Globus pallidus (tissue), 1 donor: ENCODE data around the gene POLD2.
"Not testable (repeated sequence)": the region's sequence is repeated elsewhere in the genome, so short reads cannot be mapped to it uniquely, and the experiment has no call there.

Experiments
- DNase-seq: peaks from one replicate; pipeline ENCODE4 v3.0.0-alpha.2; 2015; ENCODE audit warnings: low spot score

The POLD2 gene

DNA sequence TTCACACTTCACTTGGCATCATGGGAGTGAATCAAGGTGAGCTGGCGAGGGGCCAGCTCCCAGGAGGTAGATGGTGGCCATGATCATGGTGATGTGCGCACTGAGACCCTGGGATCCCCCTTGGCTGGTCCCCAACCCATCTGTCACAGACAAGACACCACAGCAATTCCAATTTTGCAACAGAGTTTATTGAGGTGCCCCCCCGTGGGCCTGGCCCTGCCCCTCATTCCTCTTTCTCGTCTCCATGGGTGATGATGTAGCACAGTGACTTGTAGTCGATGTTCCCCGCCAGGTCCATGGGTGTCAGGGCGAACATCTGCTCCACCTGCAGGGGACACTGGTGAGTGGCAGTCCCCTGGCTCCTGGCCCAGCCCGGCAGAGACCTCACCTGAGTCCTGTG lies 15.3 kb upstream of the POLD2 start:
- DNase-seq, result no peak

DNA sequence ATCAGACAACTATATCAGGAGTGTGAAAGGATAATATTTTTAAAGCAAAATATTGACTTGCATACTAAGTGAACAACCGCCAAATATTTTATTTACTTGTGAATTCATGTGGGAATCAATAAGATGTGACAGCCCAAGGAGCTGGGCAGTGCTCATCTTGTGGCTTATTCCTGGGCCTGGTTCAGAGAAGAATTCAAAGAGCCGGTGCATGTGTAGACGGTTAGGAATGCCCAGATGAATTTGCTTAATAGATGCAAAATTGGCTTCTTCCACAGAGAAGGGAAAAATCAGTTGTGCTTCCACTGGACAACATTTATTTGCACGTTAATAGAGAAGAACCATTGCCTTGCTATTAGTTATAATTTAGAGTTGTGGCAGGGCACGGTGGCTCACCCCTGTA lies 13.4 kb upstream of the POLD2 start:
- DNase-seq, result no peak

DNA sequence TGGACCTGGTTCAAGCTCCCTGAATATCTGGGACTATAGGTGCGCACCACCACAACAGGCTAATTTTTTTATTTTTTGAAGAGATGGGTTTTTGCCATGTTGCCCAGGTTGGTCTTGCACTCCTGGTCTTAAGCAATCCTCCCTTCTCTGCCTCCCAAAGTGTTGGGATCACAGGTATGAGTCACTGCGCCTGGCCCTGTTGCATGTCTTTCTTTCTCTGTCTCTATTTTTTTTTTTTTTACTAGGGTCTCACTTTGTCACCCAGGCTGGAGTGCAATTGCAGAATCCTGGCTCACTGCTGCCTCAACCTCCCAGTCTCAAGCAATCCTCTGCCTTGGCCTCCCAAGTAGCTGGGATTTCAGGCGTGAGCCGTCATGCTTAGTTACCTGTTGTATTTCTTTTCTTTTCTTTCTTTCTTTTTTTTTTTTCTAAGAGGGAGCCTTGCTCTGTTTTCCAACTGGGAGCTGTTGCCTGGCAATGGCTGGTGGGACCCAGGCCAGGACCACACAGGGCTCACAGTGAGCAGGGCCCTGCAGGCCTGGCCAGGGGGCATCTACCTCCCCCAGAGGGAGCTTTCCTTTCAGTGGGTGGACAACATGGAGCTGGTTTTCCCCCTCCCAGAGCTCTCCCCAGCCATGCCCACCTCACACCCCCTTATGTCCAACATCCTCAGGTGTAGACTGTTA lies 11.7 kb upstream of the POLD2 start:
- no peak for DNase-seq

DNA sequence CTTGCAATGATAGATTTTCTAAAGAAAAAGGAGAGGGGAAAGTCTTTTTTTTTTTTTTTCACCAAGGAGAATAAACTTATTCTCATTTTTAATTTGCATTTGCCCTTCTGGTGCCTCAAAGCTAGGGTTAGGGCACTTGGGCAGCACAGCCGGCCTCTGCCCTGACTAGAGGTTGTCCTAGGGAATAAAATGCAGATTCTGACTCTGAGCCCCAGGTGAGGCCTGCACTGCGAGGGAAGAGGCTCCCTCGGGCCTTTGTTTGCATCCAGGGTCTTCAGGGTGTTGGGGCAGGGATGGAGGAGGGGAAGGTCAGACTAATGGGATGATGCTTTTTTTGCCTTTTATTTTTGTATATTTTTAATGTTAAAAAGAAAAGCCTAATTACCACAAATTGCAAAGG lies 9.9 kb upstream of the POLD2 start:
- DNase-seq, result no peak

DNA sequence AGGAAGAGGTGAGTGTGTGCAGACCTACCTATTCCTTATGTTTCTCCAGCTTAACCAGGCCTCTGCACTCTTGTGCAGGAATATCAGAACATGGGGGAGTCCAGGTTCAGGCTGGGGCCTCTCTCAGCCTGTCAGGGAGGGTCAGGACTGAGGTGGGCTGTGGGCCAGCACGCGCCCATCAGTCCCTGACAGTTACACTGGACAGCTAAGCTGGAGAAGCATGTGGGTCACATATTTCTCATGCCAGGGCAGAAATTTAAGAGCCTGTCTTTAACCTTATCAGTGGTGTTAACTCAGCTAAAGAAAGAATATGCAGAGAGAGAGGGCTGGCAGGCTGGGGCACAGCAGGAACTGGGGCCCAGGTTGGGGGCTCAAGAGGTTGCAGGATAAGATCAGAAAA lies 8.7 kb upstream of the POLD2 start:
- no peak for DNase-seq

DNA sequence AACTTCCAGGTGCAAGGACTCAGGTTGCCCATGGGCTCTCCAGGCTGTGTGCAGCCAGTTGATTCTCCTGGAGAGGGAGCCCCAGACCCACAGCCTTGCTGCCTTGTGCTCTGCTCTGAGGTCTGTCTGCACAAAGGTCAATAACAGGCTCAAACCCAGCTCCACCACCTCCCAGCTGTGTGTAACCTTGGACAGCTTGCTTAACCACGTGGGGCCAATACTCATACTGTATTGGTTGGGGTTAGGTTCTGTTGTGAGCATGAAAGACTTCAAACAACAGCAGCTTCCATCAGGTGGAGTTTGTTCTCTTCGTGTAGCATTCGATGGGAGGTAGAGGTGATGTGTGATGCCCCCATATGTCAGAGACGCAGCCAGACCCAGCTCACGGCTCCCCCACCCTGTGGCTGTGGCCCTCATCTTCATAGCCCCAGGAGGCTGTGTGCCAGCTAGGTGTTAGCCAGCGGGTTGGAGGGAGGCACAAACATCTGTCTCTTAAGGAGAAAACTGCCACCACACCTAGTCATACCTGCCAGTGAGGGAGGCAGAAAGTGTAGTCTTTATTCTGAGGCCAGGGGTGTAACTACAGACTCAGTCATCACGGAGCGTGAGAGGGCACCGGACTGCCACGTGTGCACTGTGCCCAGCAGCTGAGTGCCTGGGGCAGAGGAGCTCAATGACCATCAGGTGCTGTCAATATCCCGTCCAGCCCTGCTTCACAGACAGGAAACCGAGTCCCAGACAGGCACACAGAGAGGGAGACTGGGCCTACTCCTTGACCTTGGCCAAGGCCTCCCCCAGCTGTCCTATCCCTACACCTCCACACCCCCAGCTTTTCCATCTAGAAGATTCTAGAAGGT lies 8.1 kb upstream of the POLD2 start:
- DNase-seq, result no peak

DNA sequence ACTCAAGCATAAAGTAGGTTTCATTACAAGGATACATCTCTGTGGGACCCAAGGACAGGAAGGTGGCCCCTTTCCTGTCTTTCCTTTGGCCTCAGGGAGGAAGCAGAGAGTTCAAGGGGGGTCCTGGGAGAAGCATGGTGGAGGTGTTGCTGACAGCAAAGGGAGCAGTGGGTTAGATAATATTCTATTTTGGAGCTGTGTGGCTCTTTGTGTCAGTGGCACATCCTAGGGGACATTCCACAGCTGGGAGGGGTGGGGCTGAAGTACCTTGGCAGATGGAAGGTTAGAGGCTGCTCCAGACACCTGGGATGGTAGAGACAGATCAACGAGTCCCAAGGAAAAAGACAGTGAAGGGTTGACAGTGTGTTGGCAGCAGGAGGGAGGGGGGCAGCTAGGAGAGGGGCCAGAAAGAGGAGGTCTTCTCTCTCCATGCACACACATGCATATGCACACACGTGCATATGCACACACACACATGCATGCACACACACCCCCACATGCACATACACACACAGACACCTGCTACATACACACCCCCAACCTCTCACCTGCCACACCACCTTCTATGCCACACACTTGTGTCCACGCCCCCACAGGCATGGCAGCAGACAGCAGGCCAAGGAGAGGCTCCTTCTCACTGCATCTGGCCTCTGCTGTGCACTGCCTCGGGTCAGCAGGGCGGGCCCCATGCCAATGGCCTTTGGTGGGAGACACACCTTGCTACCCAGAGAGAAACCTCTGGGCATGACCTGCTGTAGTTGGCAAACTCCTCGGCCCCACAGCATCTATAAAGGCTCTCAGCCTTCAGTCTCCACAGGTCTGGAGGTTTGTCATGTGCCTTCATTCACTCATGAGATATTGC lies 5.6 kb upstream of the POLD2 start:
- no peak for DNase-seq

DNA sequence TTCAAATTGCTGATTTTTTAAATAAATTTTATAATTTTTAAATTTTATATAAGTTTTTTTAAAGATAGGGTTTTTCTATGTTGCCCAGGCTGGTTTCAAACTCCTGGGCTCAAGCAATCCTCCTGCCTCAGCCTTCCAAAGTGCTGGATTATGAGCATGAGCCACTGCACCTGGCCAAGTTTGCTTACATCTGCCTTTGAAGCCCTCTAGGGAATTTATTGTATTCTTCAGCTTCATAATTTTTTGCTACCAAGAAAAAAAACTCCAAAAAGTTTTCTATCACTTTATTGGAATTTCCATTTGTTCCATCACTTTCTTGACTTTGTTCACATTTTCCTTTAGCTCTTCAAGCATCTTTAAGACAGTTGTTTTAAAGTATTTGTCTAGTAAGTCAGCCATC lies 3.8 kb upstream of the POLD2 start:
- no peak for DNase-seq

DNA sequence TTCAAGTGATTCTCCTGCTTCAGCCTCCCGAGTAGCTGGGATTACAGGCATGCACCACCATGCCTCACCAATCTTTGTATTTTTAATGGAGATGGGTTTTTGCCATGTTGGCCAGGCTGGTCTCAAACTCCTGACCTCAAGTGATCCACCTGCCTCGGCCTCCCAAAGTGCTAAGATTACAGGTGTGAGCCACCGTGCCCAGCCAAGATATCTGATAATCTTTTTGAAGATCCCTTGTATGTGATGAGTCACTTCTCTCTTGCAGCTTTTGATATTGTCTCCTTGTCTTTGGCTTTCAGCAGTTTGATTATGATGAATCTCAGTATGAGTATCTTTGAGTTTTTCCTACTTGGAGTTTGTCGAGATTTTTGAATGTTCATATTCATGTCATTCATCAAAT lies 3.2 kb upstream of the POLD2 start:
- not testable (repeated sequence) for DNase-seq

DNA sequence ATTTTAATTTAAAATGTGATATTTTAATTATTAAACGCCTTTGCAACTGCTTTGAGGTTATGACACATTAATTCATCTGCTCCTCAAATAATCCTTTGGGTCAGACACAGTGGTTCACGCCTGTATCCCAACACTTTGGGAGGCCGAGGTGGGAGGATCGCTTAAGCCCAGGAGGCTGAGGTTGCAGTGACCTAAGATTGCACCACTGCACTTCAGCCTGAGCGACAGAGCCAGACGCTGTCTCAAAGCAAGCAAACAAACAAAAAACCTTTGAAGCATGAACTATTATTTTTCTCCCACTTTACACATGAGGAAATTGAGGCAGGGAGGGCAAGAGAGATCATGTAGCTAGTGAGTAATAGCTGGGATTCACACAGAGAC lies 1.5 kb upstream of the POLD2 start:
- no peak for DNase-seq

DNA sequence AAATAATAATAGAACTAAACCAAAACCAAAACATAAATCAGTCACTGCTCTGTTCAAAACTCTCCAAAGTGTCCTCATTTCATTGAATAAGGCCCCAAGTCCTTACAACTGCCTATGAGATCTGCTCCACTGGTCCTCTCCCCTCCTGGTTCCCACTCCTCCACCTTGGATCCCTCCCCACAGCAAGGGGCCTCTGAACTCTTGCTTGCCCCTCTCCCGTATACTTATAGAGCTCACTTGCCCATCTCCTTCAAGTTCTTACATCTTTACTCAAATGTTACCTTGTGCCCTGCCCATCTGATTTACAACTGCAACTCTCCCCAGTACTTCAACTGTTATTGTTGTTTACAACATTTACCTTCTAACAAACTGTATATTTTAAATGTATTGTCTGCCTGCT lies 819 bp downstream of the POLD2 start:
- no peak for DNase-seq

DNA sequence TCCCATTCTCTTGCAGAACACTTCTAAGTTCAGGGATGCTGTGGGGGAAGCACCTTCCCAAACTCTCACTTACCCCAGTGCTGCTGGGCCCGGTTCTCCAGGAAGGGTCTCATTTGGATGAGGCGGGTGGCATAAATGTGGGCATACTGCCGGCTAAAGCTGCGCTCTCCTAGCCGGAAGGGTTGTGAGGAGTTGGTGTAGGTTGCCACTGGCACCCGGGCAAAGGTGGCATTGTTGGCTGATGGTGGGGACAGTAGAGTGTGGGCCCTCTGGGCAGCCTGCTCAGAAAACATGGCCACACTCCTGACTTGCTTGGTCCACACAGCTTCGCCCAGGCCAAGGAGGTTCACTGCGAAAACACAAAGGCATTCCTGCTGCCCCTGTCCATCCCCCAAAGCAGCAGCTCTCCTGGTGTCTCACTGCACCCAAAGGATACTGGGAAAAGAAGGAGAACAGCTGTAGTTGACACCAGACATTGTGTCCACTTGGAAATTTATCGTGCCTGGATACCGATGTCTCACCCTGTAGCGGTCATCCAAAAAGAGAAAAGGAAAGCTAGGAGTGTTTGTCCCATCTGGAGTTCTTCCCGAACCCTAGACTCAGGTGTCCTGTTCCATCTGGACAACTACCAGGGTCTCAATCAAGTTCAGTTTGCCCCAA lies 1.5 kb downstream of the POLD2 start:
- DNase-seq, result no peak

DNA sequence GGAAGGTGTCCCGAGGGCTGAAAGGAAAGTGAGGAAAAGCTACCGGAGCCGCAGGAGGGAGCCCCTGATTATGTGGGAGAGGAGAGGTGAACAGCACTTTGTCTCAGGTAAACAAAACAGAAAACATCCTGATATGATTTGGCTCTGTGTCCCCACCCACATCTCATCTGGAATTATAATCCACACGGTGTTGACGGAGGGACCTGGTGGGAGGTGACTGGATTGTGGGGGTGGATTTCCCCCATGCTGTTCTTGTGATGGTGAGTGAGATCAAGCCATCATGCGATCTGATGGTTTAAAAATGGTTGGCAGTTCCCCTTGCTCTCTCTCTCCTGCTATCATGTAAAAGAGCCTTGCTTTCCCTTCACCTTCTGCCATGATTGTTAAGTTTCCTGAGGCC lies 3.0 kb downstream of the POLD2 start:
- DNase-seq, result no peak

DNA sequence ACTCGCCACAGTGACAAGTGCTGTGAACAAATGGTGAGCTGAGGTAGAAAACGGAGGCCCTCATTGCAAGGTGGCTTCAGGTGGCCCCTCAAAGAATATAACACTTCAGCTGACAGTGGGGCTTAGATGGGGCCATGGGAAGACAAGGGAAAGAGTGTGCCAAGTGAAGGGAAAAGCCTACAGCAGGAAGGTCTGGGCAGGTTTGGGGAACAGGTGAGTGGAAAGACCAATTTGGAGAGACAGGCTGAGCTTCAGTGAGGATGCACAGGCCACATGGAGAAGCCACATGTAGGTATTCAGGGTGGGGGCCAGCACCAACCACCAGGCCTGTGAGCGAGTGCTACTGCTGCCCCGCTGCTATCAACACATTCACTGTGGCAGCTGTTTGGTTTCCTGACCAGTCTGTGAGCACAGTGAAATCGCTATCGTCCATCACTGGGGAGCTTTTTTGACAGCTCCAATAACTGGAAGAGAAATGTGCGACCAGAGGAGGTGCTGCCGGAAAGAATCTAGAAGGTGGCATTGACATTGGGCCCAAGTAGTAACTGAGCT lies 3.4 kb downstream of the POLD2 start:
- DNase-seq, result no peak

DNA sequence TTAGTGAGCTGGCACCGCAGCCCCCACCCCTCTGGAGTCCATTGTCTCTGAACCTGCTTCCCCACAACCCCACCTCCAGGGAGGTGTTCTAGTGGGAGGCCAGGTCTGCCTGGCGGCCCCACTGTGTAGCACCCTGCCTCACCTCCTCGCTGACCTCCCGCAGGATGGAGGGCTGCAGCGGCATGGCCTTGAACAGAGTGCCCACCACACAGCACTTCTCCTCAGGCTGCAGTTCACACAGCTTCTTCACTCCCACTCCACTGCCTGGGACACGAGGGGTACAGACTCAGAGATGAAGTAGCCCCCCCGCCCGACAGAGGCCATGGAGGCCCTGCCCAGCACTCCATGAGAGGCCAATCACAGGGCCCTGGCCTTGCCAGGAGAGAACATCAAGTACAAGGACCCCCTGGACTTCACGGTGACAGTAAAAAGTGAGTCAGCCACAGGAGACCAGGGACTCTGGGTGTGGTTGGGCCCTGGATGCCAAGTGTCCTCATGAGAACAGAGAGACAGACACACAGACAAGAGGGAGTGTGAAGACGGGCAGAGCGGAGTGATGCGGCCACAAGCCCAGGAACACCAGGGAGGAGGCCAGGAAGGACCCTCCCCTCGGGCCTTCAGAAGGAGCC lies 5.4 kb downstream of the POLD2 start:
- no peak for DNase-seq

DNA sequence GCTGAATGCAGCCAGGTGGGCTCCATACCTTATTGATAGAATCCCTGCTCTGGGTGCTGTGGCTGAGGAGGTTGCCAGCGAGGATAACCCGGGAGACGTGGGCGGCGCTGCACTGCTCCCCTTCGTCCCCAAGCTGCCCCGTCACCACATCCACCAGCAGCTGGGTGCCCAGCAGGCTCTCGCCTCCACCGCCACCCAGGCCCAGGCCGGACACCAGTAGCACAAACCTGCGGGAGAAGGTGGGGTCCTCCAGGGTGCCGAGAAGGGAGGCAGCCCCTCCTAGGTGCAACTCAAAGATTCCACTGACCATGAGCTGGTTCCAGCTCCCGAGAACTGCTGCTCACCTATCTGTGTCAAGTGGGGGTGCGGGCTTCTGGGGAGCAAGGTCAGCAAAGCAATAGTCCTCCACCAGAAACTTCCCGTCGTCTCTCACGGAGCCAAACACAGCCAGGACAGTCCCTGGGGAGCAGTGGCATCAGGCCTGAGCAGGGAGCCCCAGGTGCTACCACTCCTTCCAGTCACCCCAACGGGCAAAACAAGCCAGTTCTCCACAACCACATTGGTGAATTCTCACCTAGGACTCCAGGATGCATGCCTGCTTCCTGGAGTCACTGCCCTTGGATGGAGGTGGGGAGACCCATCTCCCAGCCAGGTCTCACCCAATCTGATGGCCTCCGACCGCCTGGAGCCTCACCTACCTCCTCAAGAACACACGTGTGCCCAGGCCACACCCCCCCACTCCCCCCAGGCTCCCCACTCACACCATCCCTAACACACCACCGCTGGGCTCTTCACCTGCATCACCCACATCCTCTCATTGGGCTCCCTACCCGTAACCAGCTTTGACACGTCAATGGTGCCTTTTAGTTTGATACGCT lies 6.3 kb downstream of the POLD2 start:
- no peak for DNase-seq

DNA sequence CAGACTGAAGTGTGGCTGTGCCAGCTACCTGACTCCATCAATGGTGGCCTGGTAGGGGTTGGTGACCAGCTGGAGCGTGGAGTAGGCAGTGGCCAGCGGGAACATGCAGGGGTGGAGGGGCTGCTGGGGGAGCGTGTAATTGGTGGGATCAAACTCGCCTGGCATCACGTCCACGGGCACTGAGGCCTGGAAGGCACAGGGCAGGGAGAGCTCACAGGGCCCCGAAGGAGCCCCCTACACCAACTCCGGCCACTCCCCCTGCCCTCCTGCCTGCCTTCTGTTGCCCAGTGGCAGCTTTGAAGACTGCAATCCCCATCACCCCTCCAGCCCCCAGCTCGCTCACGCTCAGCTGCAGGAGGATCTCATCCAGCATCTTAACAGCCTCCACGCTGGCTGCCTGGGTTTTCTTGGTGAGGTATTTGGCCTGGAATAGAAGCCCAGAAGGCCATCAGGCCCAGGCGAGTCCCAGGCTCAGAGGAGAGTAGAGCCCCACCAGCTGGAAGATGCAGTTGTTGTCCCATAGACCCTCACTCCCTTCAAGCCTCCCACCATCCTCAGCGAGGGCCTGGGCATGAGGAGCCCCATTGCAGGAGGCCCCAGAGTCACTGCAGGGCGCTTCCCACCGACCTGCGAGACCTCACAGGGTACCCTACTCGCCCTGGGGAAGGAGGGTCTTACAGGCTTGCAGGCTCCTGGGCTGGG lies 7.1 kb downstream of the POLD2 start:
- DNase-seq, result no peak

DNA sequence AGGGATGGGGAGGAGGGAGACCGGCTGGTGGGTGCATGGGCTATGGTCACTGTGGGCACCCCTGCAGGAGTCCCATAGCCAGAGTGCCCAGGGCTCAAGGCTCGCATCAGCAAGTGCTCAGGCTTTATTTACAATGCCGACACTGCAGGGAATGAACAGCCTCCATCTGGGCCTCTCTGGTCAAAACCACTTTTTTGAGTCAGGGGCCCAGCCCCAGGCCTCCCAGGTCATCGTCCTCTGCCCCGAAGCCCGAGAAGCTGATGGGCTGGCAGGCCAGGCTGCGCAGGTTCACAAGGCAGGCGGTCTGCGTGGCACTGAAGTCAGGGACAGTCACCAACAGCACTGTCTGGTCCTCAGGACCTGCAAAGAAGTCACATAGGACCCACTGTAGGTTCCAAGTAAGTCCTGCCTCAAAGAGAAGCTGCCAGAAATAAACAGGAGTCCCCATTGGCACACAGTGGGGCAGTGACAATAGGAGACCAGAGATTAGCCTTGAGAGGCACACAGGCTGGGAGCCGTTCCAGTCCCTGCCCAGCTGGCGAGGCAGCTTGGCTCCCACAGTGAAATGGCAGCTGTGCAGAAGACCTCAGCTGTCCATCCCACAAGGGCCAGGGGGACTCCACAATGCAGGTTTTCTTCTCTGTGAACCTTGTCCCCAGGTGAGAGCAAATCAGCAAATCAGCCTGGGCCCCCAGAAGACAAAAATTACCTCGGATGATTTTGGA lies 8.6 kb downstream of the POLD2 start:
- peak; percentile 93 for DNase-seq

DNA sequence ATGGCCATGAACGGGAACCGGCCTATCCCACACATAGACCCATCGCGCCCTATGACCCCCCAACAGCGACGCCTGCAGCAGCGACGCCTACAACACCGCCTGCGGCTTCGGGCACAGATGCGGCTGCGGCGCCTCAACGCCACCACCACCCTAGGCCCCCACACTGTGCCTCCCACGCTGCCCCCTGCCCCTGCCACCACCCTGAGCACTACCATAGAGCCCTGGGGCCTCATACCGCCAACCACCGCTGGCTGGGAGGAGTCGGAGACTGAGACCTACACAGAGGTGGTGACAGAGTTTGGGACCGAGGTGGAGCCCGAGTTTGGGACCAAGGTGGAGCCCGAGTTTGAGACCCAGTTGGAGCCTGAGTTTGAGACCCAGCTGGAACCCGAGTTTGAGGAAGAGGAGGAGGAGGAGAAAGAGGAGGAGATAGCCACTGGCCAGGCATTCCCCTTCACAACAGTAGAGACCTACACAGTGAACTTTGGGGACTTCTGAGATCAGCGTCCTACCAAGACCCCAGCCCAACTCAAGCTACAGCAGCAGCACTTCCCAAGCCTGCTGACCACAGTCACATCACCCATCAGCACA lies 9.5 kb downstream of the POLD2 start:
- DNase-seq, result no peak
